Peyer's patch (tissue), 4 donors: ENCODE data around the gene TMEM161A. TPM values are rescaled to one million over a fixed set of nuclear protein-coding genes. Genes with fewer than 3 reads are reported as not detected.

Source experiments
- DNase-seq, 3 donors: peaks; one replicate each; pipeline ENCODE4 v3.0.0-alpha.2; 2017 to 2019
- H3K27ac ChIP-seq, 4 donors: fragments of 200-600 bp; sonication (generic); one replicate each; pipeline ENCODE4 v1.5.1; 2016 to 2019
- H3K27me3 ChIP-seq, 2 donors: fragments of 200-600 bp; sonication (generic); one replicate each; pipeline ENCODE4 v1.5.1; 2019
- H3K36me3 ChIP-seq, 3 donors: fragments of 200-600 bp; sonication (generic); one replicate each; pipeline ENCODE4 v1.5.1; 2016 to 2019
- H3K4me1 ChIP-seq, 4 donors: fragments of 200-600 bp; sonication (generic); one replicate each; pipeline ENCODE4 v1.5.1; 2016 to 2019
- H3K4me3 ChIP-seq, 4 donors: fragments of 200-600 bp; sonication (generic); 1 replicate in 3 of 4; 2 replicates in 1 of 4; pipeline ENCODE4 v1.5.1; 2016 to 2019; ENCODE audit warnings: mild to moderate bottlenecking in 1 of 4
- H3K9me3 ChIP-seq, 4 donors: fragments of 200-600 bp; sonication (generic); one replicate each; pipeline ENCODE4 v1.5.1; 2016 to 2019; ENCODE audit warnings: mild to moderate bottlenecking in 1 of 4
- POLR2A ChIP-seq, 2 donors: fragments of 450-650 bp; IDR thresholded peaks; one replicate each; pipeline ENCODE4 v1.5.1; 2017; ENCODE audit warnings: antibody characterized with exemption in 2 of 2, mild to moderate bottlenecking in 2 of 2, moderate library complexity in 2 of 2
- total RNA-seq, 4 donors: library from RNA; depleted of rRNA; stranded (reverse); fragments of >200 nt; gene quantifications; one replicate each; pipeline ENCODE4 v1.1.0, GENCODE V29; 2016
- TF ChIP-seq, protein P1 (sequence below), 6 experiments: fragments of 450-650 bp in 4 of 6; fragments of 200-600 bp in 2 of 6; sonication (generic) in 1 of 6; IDR thresholded peaks; one replicate each; pipeline ENCODE4 v1.5.1; 2017 to 2019; ENCODE audit warnings: antibody characterized with exemption in 6 of 6, mild to moderate bottlenecking in 3 of 6, moderate library complexity in 1 of 6

Gene TMEM161A
- total RNA-seq, 4 donors from 2014 or later: 15.9 to 26.4 (median 18.7) TPM

- DNase-seq: no peak
- no peaks in the 10 kb centered on the region for H3K27me3 ChIP-seq
- TF ChIP-seq, protein P1, sequence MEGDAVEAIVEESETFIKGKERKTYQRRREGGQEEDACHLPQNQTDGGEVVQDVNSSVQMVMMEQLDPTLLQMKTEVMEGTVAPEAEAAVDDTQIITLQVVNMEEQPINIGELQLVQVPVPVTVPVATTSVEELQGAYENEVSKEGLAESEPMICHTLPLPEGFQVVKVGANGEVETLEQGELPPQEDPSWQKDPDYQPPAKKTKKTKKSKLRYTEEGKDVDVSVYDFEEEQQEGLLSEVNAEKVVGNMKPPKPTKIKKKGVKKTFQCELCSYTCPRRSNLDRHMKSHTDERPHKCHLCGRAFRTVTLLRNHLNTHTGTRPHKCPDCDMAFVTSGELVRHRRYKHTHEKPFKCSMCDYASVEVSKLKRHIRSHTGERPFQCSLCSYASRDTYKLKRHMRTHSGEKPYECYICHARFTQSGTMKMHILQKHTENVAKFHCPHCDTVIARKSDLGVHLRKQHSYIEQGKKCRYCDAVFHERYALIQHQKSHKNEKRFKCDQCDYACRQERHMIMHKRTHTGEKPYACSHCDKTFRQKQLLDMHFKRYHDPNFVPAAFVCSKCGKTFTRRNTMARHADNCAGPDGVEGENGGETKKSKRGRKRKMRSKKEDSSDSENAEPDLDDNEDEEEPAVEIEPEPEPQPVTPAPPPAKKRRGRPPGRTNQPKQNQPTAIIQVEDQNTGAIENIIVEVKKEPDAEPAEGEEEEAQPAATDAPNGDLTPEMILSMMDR (IDR thresholded peaks at IDR 0.05): no peak
- no peaks in the 10 kb centered on the region for H3K9me3 ChIP-seq
- H3K27ac ChIP-seq: no peak overlapping the region
- H3K4me3 ChIP-seq: no peak overlapping the region
- no peaks in the 10 kb centered on the region for H3K4me1 ChIP-seq
- peaks cover 0 to 5% (median 0%) of the 10 kb centered on the region in 3 donors for H3K36me3 ChIP-seq
Observed at GRCh38 chr19:19126102-19126501, 12.2 kb downstream of the TMEM161A start.

DNA sequence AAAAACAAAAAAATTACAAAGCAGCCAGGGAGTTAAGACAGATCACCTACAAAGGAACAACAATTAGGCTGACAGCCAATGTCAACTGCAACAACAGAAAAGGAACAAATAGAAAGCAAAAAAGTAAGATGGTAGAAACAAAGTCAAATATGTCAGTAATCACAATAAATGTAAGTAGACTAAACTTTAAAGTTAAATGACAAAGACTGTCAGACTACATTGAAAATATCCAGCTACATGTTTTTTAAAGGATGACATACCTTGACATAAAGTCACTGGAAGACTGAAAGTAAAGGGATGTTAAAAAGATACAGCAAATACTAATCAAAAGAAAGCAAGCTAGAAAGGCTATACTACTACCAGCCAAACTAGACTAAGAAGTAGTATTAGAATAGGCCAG is 14.9 kb downstream of the TMEM161A start:
- H3K9me3 ChIP-seq: no peaks in the 10 kb centered on the region
- no peak for TF ChIP-seq POLR2A (IDR thresholded peaks at IDR 0.05)
- TF ChIP-seq, protein P1 (IDR thresholded peaks at IDR 0.05): no peak
- no peak overlapping the region for H3K27ac ChIP-seq
- H3K36me3 ChIP-seq: peaks cover 0 to 13% (median 0%) of the 10 kb centered on the region in 3 donors
- H3K4me3 ChIP-seq: no peak overlapping the region
- no peaks in the 10 kb centered on the region for H3K27me3 ChIP-seq
- no peak for DNase-seq
- H3K4me1 ChIP-seq: no peaks in the 10 kb centered on the region

DNA sequence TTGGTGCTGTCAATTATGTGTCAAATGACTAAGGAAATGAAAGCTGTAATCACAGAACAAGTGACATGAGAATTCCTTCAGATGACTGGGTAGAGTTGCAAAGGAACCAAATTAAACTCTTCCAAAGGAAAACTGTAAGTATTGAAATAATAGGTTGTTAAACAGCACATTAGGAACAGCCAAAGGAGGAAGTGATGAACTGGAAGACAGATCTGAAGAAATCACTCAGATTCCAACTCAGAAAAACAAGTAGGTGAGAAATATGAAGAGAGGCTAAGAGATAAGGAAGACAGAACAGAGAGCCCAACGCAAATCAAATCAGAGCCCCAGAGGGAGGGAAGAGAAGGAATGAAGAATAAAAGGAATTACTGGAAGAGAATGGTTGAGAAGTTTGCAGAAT is 15.4 kb downstream of the TMEM161A start:
- H3K27me3 ChIP-seq: no peaks in the 10 kb centered on the region
- no peak for DNase-seq
- H3K4me3 ChIP-seq: no peak overlapping the region
- TF ChIP-seq POLR2A (IDR thresholded peaks at IDR 0.05): no peak
- TF ChIP-seq, protein P1 (IDR thresholded peaks at IDR 0.05): no peak
- no peak overlapping the region for H3K27ac ChIP-seq
- no peaks in the 10 kb centered on the region for H3K4me1 ChIP-seq
- H3K9me3 ChIP-seq: no peaks in the 10 kb centered on the region
- peaks cover 0 to 13% (median 0%) of the 10 kb centered on the region in 3 donors for H3K36me3 ChIP-seq

DNA sequence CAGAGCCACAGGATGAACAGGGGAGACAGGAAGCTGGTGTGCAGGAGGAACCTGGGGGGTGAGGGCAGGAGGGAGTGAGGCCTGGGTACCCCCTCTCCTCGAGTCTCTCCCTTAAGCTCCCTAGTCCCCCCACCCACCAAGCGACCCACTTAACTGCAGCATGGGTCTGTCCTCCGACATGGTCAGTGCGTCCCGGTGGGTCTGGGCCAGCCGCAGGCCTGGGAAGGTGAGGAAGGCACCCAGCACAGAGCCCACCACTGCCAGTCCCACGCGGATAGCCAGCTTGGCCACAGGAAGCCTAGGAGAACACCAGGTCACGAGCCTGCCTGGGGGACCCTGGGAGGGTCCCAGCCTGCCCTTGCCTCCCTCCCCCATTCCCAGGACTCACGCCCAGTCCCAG is 16.9 kb downstream of the TMEM161A start:
- Histone ChIP-seq H3K4me3 (peak overlapping the region in 1 of 4 donors; percentile 13), H3K27ac (no peak overlapping the region)

DNA sequence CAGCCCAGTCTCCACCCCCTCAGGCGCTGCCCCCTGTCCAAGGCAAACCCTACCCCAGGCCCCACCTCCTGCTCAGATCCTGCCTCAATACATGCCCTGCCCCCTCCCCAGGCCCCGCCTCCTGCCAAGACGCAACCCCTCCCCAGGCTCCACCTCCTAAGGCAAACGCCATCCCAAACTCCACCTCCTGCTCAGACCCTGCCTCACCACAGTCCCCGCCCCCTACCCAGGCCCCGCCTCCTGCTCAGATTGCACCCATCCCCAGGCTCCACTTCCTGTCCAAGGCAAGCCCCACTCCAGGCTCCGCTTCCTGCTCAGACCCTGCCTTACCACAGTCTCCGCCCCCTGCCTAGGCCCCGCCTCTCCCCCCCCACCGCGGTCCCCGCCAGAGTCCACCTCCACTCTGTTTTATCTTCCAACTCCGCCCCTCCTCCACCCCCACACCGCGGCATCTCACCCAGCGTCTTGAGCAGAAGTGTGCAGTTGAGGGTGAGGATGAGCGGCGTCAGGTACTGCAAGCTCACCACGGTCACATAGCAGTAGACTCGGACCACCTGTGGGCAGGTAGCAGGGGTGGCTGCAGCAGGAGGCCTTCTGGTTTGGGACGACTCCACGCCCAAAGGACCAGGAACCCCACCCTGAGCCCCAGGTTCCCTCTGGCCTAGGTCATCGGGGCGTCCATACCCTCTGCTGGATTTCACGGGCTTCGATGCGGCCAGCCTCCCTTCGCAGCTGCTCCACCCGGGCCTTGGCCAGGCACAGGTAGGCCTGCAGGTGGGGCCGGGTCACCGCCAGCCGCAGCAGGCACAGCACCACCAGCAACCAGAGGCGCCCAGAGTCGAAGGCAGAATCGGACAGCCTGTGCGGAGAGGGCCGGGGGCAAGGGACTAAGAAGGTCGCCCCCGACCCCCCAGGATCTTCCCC is 17.7 kb downstream of the TMEM161A start:
- H3K27me3 ChIP-seq: no peaks in the 10 kb centered on the region
- H3K27ac ChIP-seq: no peak overlapping the region
- H3K4me1 ChIP-seq: no peaks in the 10 kb centered on the region
- H3K9me3 ChIP-seq: no peaks in the 10 kb centered on the region
- H3K4me3 ChIP-seq: peak overlapping the region in 1 of 4 donors; percentile 13
- H3K36me3 ChIP-seq: peaks cover 0 to 13% (median 0%) of the 10 kb centered on the region in 3 donors
- DNase-seq: peak in 2 of 3 donors; percentile 72 to 84
- TF ChIP-seq, protein P1 (IDR thresholded peaks at IDR 0.05): no peak
- no peak for TF ChIP-seq POLR2A (IDR thresholded peaks at IDR 0.05)

More for the DNA sequence above, 16.9 kb downstream of the TMEM161A start:
- H3K27me3 ChIP-seq: no peaks in the 10 kb centered on the region
- no peak for TF ChIP-seq POLR2A (IDR thresholded peaks at IDR 0.05)
- TF ChIP-seq, protein P1 (IDR thresholded peaks at IDR 0.05): no peak
- DNase-seq: no peak
- peaks cover 0 to 13% (median 0%) of the 10 kb centered on the region in 3 donors for H3K36me3 ChIP-seq
- H3K9me3 ChIP-seq: no peaks in the 10 kb centered on the region
- no peaks in the 10 kb centered on the region for H3K4me1 ChIP-seq
